Retinal pigment epithelial cell (primary cell): Measurements from ENCODE around the gene TENM3.

Source experiments
- DNase-seq: peaks from one replicate; pipeline ENCODE4 v3.0.0-alpha.2; 2010; ENCODE audit warnings: low read depth
- H3K4me3 ChIP-seq: 2 replicates; pipeline ENCODE4 v1.5.1; 2011; ENCODE audit warnings: mild to moderate bottlenecking, low read length, control low read depth, moderate library complexity
- CTCF ChIP-seq: conservative IDR thresholded peaks from 2 replicates; pipeline ENCODE4 v1.5.1; 2011; ENCODE audit warnings: low read depth, low read length, control low read depth, inconsistent platforms

Gene TENM3

GRCh38 chr4:182245041-182245440 lies 1.8 kb downstream of the TENM3 start:
- no peak overlapping the region for H3K4me3 ChIP-seq
- no peak for TF ChIP-seq CTCF
- DNase-seq: no peak

GRCh38 chr4:182245541-182246215 lies 2.5 kb downstream of the TENM3 start:
- no peak for DNase-seq
- no peak for TF ChIP-seq CTCF
- no peak overlapping the region for H3K4me3 ChIP-seq

- no peak overlapping the region for H3K4me3 ChIP-seq
- no peak for DNase-seq
- TF ChIP-seq CTCF: no peak
Measured at GRCh38 chr4:182246401-182247205, 3.4 kb downstream of the TENM3 start.

- no peak overlapping the region for H3K4me3 ChIP-seq
- no peak for DNase-seq
- no peak for TF ChIP-seq CTCF
Measured at GRCh38 chr4:182248295-182248694, 5.1 kb downstream of the TENM3 start.

- no peak for TF ChIP-seq CTCF
- no peak overlapping the region for H3K4me3 ChIP-seq
- no peak for DNase-seq
Measured at GRCh38 chr4:182250446-182250845, 7.2 kb downstream of the TENM3 start.

GRCh38 chr4:182251116-182251515 lies 7.9 kb downstream of the TENM3 start:
- TF ChIP-seq CTCF: no peak
- no peak overlapping the region for H3K4me3 ChIP-seq
- DNase-seq: no peak

GRCh38 chr4:182252220-182252619 lies 9.0 kb downstream of the TENM3 start:
- H3K4me3 ChIP-seq: no peak overlapping the region
- TF ChIP-seq CTCF: no peak
- DNase-seq: no peak
